K562 (cell line): ENCODE measurements around the gene MYO16. TPM values are rescaled to one million over a fixed set of nuclear protein-coding genes. Genes with fewer than 3 reads are reported as not detected.

ENCODE experiments used
- ATAC-seq: fragments of 200-7000 bp; cut with Tn5 transposase; 3 replicates; pipeline ENCODE4 v1.9.1; 2020; ENCODE audit warnings: moderate library complexity
- BruUV-seq: library from RNA; stranded (reverse); fragments of 400-500 nt; replicated peaks from 2 replicates; lab custom pipeline; 2021; lab: Mats Ljungman, UMichigan
- CTCF ChIA-PET: fragments of 300-600 bp; formaldehyde crosslinking; extraction: SDS; loops from one replicate; lab custom pipeline; 2021; ENCODE audit warnings: low intra/inter-chr PET ratio; lab: Yijun Ruan, JAX
- POLR2A ChIA-PET: fragments of 300-600, 350-650 bp; sonication (Branson Sonifier 250); formaldehyde crosslinking; extraction: SDS; loops from one replicate; lab custom pipeline; 2021; ENCODE audit warnings: antibody characterized with exemption, inconsistent platforms; lab: Yijun Ruan, JAX
- DNase-seq, 4 experiments: peaks; one replicate each; pipeline versions ENCODE4 v3.0.0 to v3.0.0-alpha.2; 2011 to 2018; ENCODE audit warnings: low spot score in 3 of 4, mixed read lengths in 3 of 4; ENCODE audit errors: extremely low read depth in 1 of 4
- FAIRE-seq: peaks from 2 replicates; lab custom pipeline; 2011; peaks lifted over from hg19 to GRCh38; lab: Jason Lieb, UNC
- H2AFZ ChIP-seq: 2 replicates; pipeline ENCODE4 v1.6.0; 2011; ENCODE audit warnings: low read depth, low read length, control low read depth, inconsistent platforms
- H3K27ac ChIP-seq: fragments of 200-600 bp; 3 replicates; pipeline ENCODE4 v1.8.0; 2011; ENCODE audit warnings: low read depth, mild to moderate bottlenecking, control low read depth, inconsistent platforms, low read length, moderate library complexity, mixed read lengths; ENCODE audit errors: extremely low read depth
- H3K27me3 ChIP-seq, 2 experiments: fragments of 300-600 bp in 1 of 2; 2 replicates in 1 of 2; 3 replicates in 1 of 2; pipeline versions ENCODE4 v1.6.0 to v1.8.0; 2011; ENCODE audit warnings: inconsistent platforms in 2 of 2, low read length in 2 of 2, mild to moderate bottlenecking in 1 of 2, mixed read lengths in 1 of 2, moderate library complexity in 1 of 2; ENCODE audit not compliant: control insufficient read depth in 2 of 2, insufficient read depth in 2 of 2
- H3K36me3 ChIP-seq: fragments of 300-600 bp; 3 replicates; pipeline ENCODE4 v1.8.0; 2011; ENCODE audit warnings: mild to moderate bottlenecking, low read length, inconsistent platforms; ENCODE audit not compliant: control insufficient read depth, insufficient read depth
- H3K4me1 ChIP-seq, 2 experiments: fragments of 200-600 bp in 1 of 2; replicated peaks in 1 of 2; 2 replicates in 1 of 2; 3 replicates in 1 of 2; pipeline versions ENCODE4 v1.5.1 to v1.8.0; 2011; ENCODE audit warnings: inconsistent platforms in 2 of 2, low read length in 2 of 2, mild to moderate bottlenecking in 1 of 2, mixed read lengths in 1 of 2, moderate library complexity in 1 of 2; ENCODE audit not compliant: control insufficient read depth in 2 of 2, insufficient read depth in 2 of 2
- H3K4me2 ChIP-seq: 2 replicates; pipeline ENCODE4 v1.6.1; 2011; ENCODE audit warnings: low read length, control low read depth, inconsistent platforms, mixed read lengths; ENCODE audit not compliant: insufficient read depth
- H3K4me3 ChIP-seq: fragments of 200-600 bp; sonication (generic), shearing (Covaris generic); 2 replicates; pipeline ENCODE4 v1.5.1; 2016; ENCODE audit warnings: control low read depth, inconsistent platforms
- H3K79me2 ChIP-seq: fragments of 200-600 bp; 3 replicates; pipeline ENCODE4 v1.8.0; 2011; ENCODE audit warnings: low read length, inconsistent platforms; ENCODE audit not compliant: control insufficient read depth, insufficient read depth
- H3K9ac ChIP-seq, 2 experiments: 2 replicates each; pipeline versions ENCODE4 v1.6.0 to v1.6.1; 2011; ENCODE audit warnings: low read depth in 2 of 2, low read length in 2 of 2, control low read depth in 1 of 2, inconsistent platforms in 1 of 2, mild to moderate bottlenecking in 1 of 2, mixed read lengths in 1 of 2; ENCODE audit not compliant: insufficient read depth in 1 of 2
- H3K9me1 ChIP-seq: one replicate; pipeline ENCODE4 v1.6.0; 2011; ENCODE audit warnings: inconsistent platforms, mild to moderate bottlenecking, low read length, moderate library complexity; ENCODE audit not compliant: control insufficient read depth, insufficient read depth
- H3K9me3 ChIP-seq: replicated peaks from 2 replicates; pipeline ENCODE4 v1.5.1; 2011; ENCODE audit warnings: low read depth, low read length, inconsistent platforms; ENCODE audit not compliant: control insufficient read depth, insufficient read depth
- H4K20me1 ChIP-seq: replicated peaks from 2 replicates; pipeline ENCODE4 v1.6.1; 2011; ENCODE audit warnings: low read length, inconsistent platforms, mixed read lengths; ENCODE audit not compliant: control insufficient read depth, insufficient read depth
- CAMTA2 ChIP-seq: fragments of 250-450 bp; sonication (Bioruptor Pico); conservative IDR thresholded peaks from 2 replicates; pipeline ENCODE4 v1.5.1; 2022
- CBFA2T3 ChIP-seq: fragments of 450-650 bp; IDR thresholded peaks from 2 replicates; pipeline ENCODE4 v1.6.1; 2017
- CHD4 ChIP-seq: fragments of 200-600 bp; sonication (generic); IDR thresholded peaks from 3 replicates; pipeline ENCODE4 v1.6.1; 2012; ENCODE audit warnings: low read depth, mild to moderate bottlenecking, mixed read lengths, low read length, inconsistent platforms; ENCODE audit not compliant: insufficient read depth, insufficient replicate concordance, poor library complexity, severe bottlenecking
- HDAC6 ChIP-seq: IDR thresholded peaks from 2 replicates; pipeline ENCODE4 v1.6.1; 2012; ENCODE audit warnings: low read depth, mild to moderate bottlenecking, control low read depth, inconsistent platforms, low read length, moderate library complexity
- KLF10 ChIP-seq: fragments of 250-450 bp; sonication (Bioruptor Pico); IDR thresholded peaks from 2 replicates; pipeline ENCODE4 v1.6.1; 2021; ENCODE audit warnings: matching md5 sums
- PPARD ChIP-seq: fragments of 250-450 bp; sonication (Bioruptor Pico); IDR thresholded peaks from 2 replicates; pipeline ENCODE4 v1.8.0; 2022; ENCODE audit warnings: inconsistent platforms, mild to moderate bottlenecking, moderate library complexity
- SLC30A9 ChIP-seq: fragments of 250-450 bp; sonication (Bioruptor Pico); IDR thresholded peaks from 2 replicates; pipeline ENCODE4 v1.8.0; 2022; ENCODE audit warnings: mild to moderate bottlenecking, moderate library complexity
- TARDBP ChIP-seq: fragments of 450-650 bp; IDR thresholded peaks from 2 replicates; pipeline ENCODE4 v1.6.1; 2016
- ZNF280A ChIP-seq: fragments of 450-650 bp; IDR thresholded peaks from 2 replicates; pipeline ENCODE4 v1.6.1; 2018; ENCODE audit warnings: mild to moderate bottlenecking, low read depth; ENCODE audit not compliant: partially characterized antibody
- ZNF408 ChIP-seq: fragments of 250-450 bp; sonication (Bioruptor Pico); IDR thresholded peaks from 2 replicates; pipeline ENCODE4 v1.4.0; 2020; ENCODE audit warnings: low read depth, mild to moderate bottlenecking, moderate library complexity
- ZNF766 ChIP-seq: fragments of 200-800 bp; sonication (Bioruptor generic); conservative IDR thresholded peaks from 2 replicates; pipeline ENCODE4 v1.6.1; 2016; ENCODE audit warnings: missing genetic modification characterization, missing compliant biosample characterization
- WGBS: fragments of 100-300 bp; shearing (Covaris generic); methylation state at CpG from one replicate; pipeline ENCODE4 v1.1.6; 2016; ENCODE audit warnings: low coverage, mixed read lengths; ENCODE audit not compliant: insufficient coverage; ENCODE audit errors: missing lambda C conversion rate; 5-methylcytosine and 5-hydroxymethylcytosine counted together
- in situ Hi-C: fragments of 300-500 bp; cut with MboI; formaldehyde crosslinking; loops from 4 replicates; pipeline ENCODE4 v1.15.0; 2018; ENCODE audit warnings: inconsistent platforms, mixed read lengths
- intact Hi-C: fragments of 100-400 bp; cut with micrococcal nuclease; formaldehyde crosslinking; loops from 2 replicates; pipeline ENCODE4 v1.14.2; 2022
- polyA plus RNA-seq, 8 experiments: library from polyadenylated mRNA; depleted of rRNA in 4 of 8; stranded (reverse) in 5 of 8; unstranded in 3 of 8; fragments of >200 nt; fragmentation: Nextera tagmentation in 2 of 8; fragmentation: Illumina TruSeq in 1 of 8; extraction: Ambion mirVana in 2 of 8; extraction: Trizol in 1 of 8; gene quantifications; 2 replicates each; pipeline versions ENCODE4 v1.2.1 to v1.2.3, GENCODE V29; 2011 to 2014; ENCODE audit warnings: inconsistent platforms in 1 of 8, missing spikeins in 1 of 8
- total RNA-seq, 7 experiments: library from RNA; depleted of rRNA in 6 of 7; stranded (reverse); fragments of >200 nt in 6 of 7; fragmentation: Illumina TruSeq in 2 of 7; extraction: Trizol in 2 of 7; gene quantifications; 2 replicates each; pipeline versions ENCODE4 v1.2.1 to v1.2.3, GENCODE V29; 2011 to 2021; ENCODE audit warnings: low replicate concordance in 1 of 7

MYO16 gene
- total and polyA plus RNA-seq, 9 of the 15 experiments (the other 6 are each of a cell fraction or from before 2014, with no cell fraction given) = 4.3 to 45.7 (median 12.1) TPM

- no peak overlapping the region for H3K9ac ChIP-seq
Measured at GRCh38 chr13:109024611-109025010, 395.2 kb downstream of the MYO16 start.

GRCh38 chr13:109026266-109026665 is 396.9 kb downstream of the MYO16 start:
- ATAC-seq = no peak
- no peak overlapping the region for H3K4me2 ChIP-seq
- H4K20me1 ChIP-seq = no peaks in the 10 kb centered on the region
- no peak overlapping the region for H3K4me3 ChIP-seq
- CTCF ChIA-PET = no interaction called here
- 16% methylated on average over 4 of the region's 4 CpGs for WGBS
- DNase-seq = no peak
- POLR2A ChIA-PET = no interaction called here
- no peaks in the 10 kb centered on the region for H3K79me2 ChIP-seq
- H3K27ac ChIP-seq = no peak overlapping the region
- H3K9me1 ChIP-seq = no peaks in the 10 kb centered on the region
- in situ Hi-C loops = no loop called here
- H2AFZ ChIP-seq = no peak overlapping the region
- H3K36me3 ChIP-seq = no peaks in the 10 kb centered on the region
- intact Hi-C loops = no loop called here
- no peaks in the 10 kb centered on the region; a peak in 1 of 5 replicates for H3K4me1 ChIP-seq
- no peak for FAIRE-seq
- no peaks in the 10 kb centered on the region for H3K9me3 ChIP-seq
- H3K27me3 ChIP-seq = no peaks in the 10 kb centered on the region
- TF ChIP-seq CBFA2T3 = no peak
- no peak for TF ChIP-seq CAMTA2 (CRISPR knock-in tag)
- no peak for TF ChIP-seq HDAC6
- TF ChIP-seq TARDBP = no peak
- TF ChIP-seq ZNF280A = no peak
- TF ChIP-seq SLC30A9 (CRISPR knock-in tag) = no peak
- TF ChIP-seq CHD4 = no peak
- no peak for TF ChIP-seq PPARD (CRISPR knock-in tag)
- TF ChIP-seq, all 486 proteins: peak for 0
- no TSS peak for BruUV-seq
- no peak overlapping the region for H3K9ac ChIP-seq

More at GRCh38 chr13:109024611-109025010, 395.2 kb downstream of the MYO16 start:
- no peak overlapping the region for H3K27ac ChIP-seq
- intact Hi-C loops = no loop called here
- FAIRE-seq = no peak
- ATAC-seq = no peak
- no peaks in the 10 kb centered on the region for H3K9me3 ChIP-seq
- H3K36me3 ChIP-seq = no peaks in the 10 kb centered on the region
- in situ Hi-C loops = no loop called here
- no peak for TF ChIP-seq ZNF766 (CRISPR knock-in tag)
- no peak for TF ChIP-seq KLF10 (CRISPR knock-in tag)
- no peak for TF ChIP-seq ZNF408 (CRISPR knock-in tag)
- no peak overlapping the region for H2AFZ ChIP-seq
- no peaks in the 10 kb centered on the region for H3K79me2 ChIP-seq
- BruUV-seq = no TSS peak
- CTCF ChIA-PET = no interaction called here
- no peak overlapping the region for H3K4me2 ChIP-seq
- H3K4me1 ChIP-seq = no peaks in the 10 kb centered on the region; a peak in 1 of 5 replicates
- H4K20me1 ChIP-seq = no peaks in the 10 kb centered on the region
- H3K27me3 ChIP-seq = no peaks in the 10 kb centered on the region
- DNase-seq = no peak
- POLR2A ChIA-PET = no interaction called here
- no peaks in the 10 kb centered on the region for H3K9me1 ChIP-seq
- WGBS = 43% methylated on average over 1 of the region's 1 CpG
- no peak overlapping the region for H3K4me3 ChIP-seq
